ENCODE measurements around the gene DLGAP3.

DNA sequence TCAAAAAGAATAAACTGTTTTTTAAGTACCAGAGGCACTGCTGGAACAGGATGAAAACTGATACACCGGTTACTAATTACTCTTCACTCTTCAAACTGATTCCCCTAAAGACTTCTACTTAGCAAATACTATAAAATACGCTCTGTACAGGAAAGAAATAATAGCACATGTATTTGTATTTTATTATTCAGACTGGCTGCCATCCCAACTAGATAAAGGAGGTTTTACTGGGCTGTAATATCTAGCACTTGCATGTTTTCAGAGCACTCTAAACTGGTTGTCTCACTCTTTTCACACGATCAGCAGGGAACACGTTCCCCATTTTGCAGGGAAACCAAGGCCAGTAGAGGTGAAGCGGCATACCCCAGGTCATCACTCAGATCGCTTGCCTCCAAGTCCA, 79.1 kb downstream of the DLGAP3 start:
- TF ChIP-seq POLR2A (IDR thresholded peaks at IDR 0.05; ENCODE audit: low read depth, low read length) (no peak), POLR2AphosphoS5 (IDR thresholded peaks at IDR 0.05; ENCODE audit: low read depth, low read length) (no peak), TAF1 (IDR thresholded peaks at IDR 0.05; ENCODE audit: borderline replicate concordance, low read depth, low read length) (no peak)
